HL-60/S4 (cell line): ENCODE data around the gene PACS1.
"Not testable (repeated sequence)": the region's sequence is repeated elsewhere in the genome, so short reads cannot be mapped to it uniquely, and the experiment has no call there.

Source experiments
- in situ Hi-C: fragments of 300-500 bp; cut with MboI; formaldehyde crosslinking; loops from 2 replicates; pipeline ENCODE4 v1.14.3; 2022; ENCODE audit warnings: low sequenced_read_pairs

Gene PACS1

GRCh38 chr11:66106786-66107599, 36.9 kb downstream of the PACS1 start:
- in situ Hi-C loops = no loop called here

GRCh38 chr11:66107600-66108510, 37.8 kb downstream of the PACS1 start:
- in situ Hi-C loops = no loop called here

- in situ Hi-C loops = no loop called here
Observed at GRCh38 chr11:66109294-66109693, 39.2 kb downstream of the PACS1 start.

DNA sequence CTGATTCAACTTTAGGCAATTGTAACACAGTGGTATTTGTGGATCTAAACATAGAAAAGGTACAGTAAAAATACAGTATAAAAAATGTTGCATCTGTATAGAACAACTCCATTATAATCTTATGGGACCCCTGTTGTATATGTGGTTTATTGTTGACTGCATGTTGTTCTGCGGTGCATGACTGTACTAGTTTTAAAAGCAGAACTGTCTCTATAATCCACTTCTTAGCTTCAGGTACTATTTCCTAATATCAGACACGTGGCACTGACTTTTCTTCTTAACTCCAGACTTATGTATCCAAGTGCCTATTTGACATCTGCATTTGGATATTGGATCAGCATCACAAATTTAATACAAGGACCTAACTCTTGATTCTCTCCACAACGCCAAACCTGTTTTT, 41.1 kb downstream of the PACS1 start:
- in situ Hi-C loops = no loop called here

GRCh38 chr11:66112041-66112491, 42.0 kb downstream of the PACS1 start:
- in situ Hi-C loops = no loop called here

- in situ Hi-C loops = no loop called here
Observed at GRCh38 chr11:66112601-66113499, 42.8 kb downstream of the PACS1 start.

GRCh38 chr11:66114957-66115356, 44.9 kb downstream of the PACS1 start:
- in situ Hi-C loops = not testable (repeated sequence)

DNA sequence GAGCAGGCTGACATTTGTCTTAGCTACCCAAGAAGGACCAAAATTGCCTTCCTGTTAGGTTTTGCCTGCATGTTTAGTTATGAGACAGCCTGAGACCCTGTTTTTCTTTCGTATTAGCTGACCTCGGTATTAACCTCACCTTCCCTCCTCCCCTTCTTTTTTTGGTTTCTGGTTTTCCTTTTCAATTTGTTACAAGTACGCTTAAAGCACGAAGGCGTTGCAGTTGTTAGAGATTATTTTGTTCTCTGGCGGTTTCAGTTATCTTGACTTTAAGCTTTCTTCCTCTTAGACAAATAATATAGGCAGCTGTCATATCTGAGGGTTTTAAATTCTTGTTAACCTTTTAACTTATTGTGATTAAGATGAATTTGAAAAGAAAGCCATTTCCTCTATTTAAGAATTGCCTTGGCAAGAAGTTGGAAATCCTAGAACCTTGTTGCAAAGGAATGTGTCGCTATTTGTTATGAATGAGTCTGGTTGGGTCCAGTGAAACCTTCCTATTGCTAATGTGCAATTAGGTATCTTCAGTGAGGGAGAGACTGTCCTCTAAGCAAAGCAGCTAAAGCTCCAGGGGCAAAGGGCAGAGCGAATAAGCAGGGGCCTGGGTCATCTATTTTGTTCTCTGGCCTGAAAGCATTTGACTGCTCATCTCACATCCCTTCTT, 45.7 kb downstream of the PACS1 start:
- in situ Hi-C loops = no loop called here

DNA sequence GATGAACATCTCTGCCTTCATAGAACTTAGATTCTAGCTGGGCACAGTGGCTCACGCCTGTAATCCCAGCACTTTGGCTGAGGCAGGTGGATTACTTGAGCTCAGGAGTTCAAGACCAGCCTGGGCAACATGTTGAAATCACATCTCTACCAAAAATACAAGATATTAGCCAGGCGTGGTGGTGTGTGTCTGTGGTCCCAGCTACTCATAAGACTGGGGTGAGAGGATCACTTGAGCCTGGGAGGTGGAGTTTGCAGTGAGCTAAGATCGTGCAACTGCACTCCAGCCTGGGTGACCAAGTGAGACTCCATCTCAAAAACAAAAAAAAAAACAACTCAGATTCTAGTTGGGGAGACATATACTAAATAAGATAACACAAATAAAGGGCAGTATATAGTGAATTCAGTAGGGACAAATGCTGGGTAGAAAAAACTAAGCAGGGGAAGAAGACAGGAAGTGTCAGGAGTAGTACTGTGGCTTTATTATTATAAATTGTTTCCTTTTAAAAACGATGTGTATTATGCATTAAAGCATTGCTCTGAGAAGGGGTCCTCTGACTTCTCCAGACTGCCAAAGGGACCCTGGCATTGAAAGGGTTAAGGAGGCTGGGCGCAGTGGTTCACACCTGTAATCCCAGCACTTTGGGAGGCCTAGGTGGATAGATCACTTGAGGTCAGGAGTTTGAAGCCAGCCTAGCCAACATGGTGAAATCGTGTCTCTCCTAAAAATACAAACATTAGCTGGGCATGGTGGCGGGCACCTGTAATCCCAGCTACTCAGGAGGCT, 46.7 kb downstream of the PACS1 start:
- in situ Hi-C loops = no loop called here

- in situ Hi-C loops = no loop called here
Observed at GRCh38 chr11:66118847-66119246, 48.8 kb downstream of the PACS1 start.

DNA sequence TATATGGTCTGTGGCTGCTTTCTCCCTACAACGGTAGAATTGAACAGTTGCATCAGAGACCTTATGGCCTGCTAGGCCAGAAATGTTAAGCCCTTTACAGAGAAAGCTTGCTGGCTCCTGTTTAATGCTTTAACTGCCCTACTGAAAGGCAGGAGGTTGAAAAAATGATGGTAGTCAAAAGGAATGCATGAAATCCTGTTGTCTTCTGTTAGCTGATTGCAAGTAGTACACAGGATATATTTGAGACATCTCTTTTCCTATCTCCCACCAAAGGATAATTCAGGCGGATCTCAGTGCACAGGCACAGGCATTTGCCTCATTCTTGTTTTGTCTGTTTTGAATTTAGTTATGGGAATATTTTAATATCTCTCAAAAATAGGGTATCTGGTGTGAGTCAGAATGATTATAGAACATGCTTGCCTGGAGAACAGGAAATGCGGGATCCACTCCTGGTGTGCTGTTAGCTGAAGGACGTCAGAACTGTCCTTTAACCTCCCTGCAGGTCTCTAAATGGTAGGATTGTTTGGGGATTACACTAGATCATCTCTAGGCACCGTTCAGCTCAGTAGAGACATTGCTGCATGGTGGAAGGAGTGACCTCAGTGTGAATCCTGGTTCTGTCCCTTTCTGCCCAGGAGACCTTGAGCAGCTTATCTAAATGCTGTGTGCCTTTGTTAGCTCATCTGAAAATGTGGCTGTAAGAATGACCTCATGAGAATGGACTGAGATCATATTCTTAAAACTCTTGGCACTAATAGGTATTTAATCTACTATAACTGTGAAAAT, 49.5 kb downstream of the PACS1 start:
- in situ Hi-C loops = no loop called here

GRCh38 chr11:66121466-66121865, 51.4 kb downstream of the PACS1 start:
- in situ Hi-C loops = no loop called here

DNA sequence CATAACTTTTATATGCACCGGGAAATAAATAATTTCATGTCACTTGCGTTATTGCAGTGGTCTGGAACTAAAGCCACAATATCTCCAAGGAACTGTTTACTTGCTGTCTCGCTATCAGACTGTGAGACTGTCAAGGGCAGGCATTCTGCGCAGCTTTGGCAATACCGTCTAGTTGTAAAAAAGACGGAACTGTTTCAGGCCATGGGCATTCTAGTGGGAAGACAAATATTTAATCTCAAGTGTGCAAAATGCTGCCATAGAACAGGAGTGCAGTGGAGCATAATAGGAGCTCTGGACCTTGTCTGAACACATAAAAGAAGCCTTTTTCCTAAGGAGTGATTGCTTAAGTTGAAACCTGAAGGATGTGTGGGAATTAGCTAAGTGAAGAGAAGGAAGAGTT, 53.8 kb downstream of the PACS1 start:
- in situ Hi-C loops = no loop called here

- in situ Hi-C loops = no loop called here
Observed at GRCh38 chr11:66124564-66124963, 54.5 kb downstream of the PACS1 start.

- in situ Hi-C loops = no loop called here
Observed at GRCh38 chr11:66126064-66126463, 56.0 kb downstream of the PACS1 start.

GRCh38 chr11:66126808-66127555, 56.9 kb downstream of the PACS1 start:
- in situ Hi-C loops = no loop called here

- in situ Hi-C loops = no loop called here
Observed at GRCh38 chr11:66130978-66131377, 60.9 kb downstream of the PACS1 start.
